ENCODE measurements around the gene MACROH2A1. TPM values are rescaled to one million over a fixed set of nuclear protein-coding genes. Genes with fewer than 3 reads are reported as not detected.
A peak's percentile ranks its signal among the peaks of the same experiment; 100 is the strongest.

The MACROH2A1 gene
- total and polyA plus RNA-seq, 10 of the 15 experiments (the other 5 are each of a cell fraction or from before 2014, with no cell fraction given), result 45.7 to 230 (median 196) TPM

DNA sequence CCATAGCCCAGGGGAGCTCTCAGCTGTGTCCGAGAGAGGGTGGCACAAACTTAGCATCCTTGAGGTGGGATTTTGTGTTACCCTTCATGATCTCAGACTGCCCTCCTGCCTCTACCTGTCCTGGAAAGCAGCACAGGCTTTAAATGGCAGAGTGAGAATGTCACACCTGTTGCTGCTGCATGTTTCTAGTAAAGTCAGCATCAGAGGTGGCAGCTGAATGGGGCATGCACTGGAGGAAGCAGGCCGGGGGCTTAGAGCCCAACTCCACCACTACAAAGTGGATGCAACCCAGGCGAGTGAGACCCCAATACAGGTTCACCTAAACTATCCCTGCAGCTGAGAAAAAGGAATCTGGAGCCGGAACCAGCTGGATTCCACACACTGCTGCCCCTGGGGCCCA, 51.6 kb downstream of the MACROH2A1 start (continued):
- TF ChIP-seq, protein P1, sequence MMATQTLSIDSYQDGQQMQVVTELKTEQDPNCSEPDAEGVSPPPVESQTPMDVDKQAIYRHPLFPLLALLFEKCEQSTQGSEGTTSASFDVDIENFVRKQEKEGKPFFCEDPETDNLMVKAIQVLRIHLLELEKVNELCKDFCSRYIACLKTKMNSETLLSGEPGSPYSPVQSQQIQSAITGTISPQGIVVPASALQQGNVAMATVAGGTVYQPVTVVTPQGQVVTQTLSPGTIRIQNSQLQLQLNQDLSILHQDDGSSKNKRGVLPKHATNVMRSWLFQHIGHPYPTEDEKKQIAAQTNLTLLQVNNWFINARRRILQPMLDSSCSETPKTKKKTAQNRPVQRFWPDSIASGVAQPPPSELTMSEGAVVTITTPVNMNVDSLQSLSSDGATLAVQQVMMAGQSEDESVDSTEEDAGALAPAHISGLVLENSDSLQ (IDR thresholded peaks at IDR 0.05), result no peak
- TF ChIP-seq FOXK2 (IDR thresholded peaks at IDR 0.05), result no peak
- TF ChIP-seq BCL11A (IDR thresholded peaks at IDR 0.05; ENCODE audit: low read depth, low read length), result no peak
- no peak for TF ChIP-seq TAF1 (IDR thresholded peaks at IDR 0.05; ENCODE audit: borderline replicate concordance, low read depth, low read length)
- TF ChIP-seq ZNF274 (IDR thresholded peaks at IDR 0.05; ENCODE audit: insufficient read depth, insufficient read length), result no peak
- TF ChIP-seq RB1 (IDR thresholded peaks at IDR 0.05; ENCODE audit: borderline replicate concordance), result no peak
- no peak for TF ChIP-seq NFIC (IDR thresholded peaks at IDR 0.05; ENCODE audit: low read depth, low read length)

DNA sequence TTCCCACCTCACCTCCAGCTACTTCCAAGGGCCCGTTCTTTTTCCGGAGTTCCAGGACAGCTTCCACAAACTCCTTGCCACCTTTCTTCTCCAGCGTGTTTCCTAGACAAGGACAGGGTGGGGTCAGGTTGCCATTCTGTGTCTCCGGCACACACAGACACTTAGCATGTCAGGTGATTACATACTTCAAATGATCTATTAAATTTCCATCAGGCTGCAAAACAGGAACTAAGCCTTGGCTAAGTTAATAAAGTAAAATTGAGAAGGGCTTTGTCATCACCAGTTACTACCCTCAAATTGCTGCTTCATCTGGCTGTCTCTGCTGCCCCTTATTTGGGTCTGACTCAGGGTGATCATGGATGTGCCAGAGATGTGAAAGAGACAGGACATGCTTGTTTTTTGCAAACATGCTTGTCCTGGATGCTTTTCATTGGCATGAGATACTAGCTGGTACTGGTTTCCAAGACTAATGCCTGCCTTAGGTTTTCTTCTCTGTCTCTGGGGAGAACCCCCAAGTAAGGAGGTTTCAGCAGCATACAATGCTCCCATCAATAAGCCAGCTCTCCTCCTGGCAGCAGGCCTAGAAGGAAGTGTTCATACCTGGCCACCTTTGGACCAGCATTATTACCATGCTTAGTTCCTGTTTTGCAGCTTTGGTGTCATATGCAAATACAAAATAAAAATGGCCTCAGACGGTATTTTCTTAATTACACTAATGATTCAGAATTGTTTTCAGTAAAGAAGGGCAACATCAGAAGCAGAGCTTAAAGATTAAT, 52.9 kb downstream of the MACROH2A1 start:
- ChIA-PET CTCF (interaction anchor here (1.0 to 1.4 kb wide), 3 partner anchors 80 to 113 kb away, joined by 3 to 5 read pairs (median 4); no protein-coding TSS in a partner anchor), POLR2A (no interaction called here), SMC1A (ENCODE audit: uncharacterized antibody, unreplicated experiment) (interaction anchor here (1.4 kb wide), 1 partner anchor 220 kb away, joined by 4 read pairs; no protein-coding TSS in a partner anchor), RAD21 (ENCODE audit: unreplicated experiment) (no interaction called here)
- intact Hi-C loops (cut with micrococcal nuclease; ENCODE audit: unreplicated experiment) (no loop called here), in situ Hi-C loops (cut with MboI) (no loop called here)
- ATAC-seq (peak; percentile 49; the same call in 2 of the 3 replicates), FAIRE-seq (no peak), DNase-seq (ENCODE audit: low read depth, low spot score) (no peak)
- H3K4me1 ChIP-seq (ENCODE audit: control insufficient read depth, insufficient read depth, low read length), result peaks cover 9% of the 10 kb centered on the region
- H3K27me3 ChIP-seq (replicated peaks in 1 of 2; ENCODE audit: control insufficient read depth in 2 of 2, insufficient read depth in 2 of 2, low read length in 1 of 2), result no peaks in the 10 kb centered on the region
- H4K20me1 ChIP-seq (ENCODE audit: control insufficient read depth, insufficient read depth), result no peaks in the 10 kb centered on the region
- H3K4me3 ChIP-seq, result no peak overlapping the region
- no peak overlapping the region for H3K27ac ChIP-seq (ENCODE audit: control insufficient read depth, insufficient read depth)
- no peaks in the 10 kb centered on the region for H3K9me3 ChIP-seq (replicated peaks; ENCODE audit: control insufficient read depth, insufficient read depth, low read length)
- BruUV-seq (replicated peaks), result no TSS peak
- H3K9ac ChIP-seq (ENCODE audit: control insufficient read depth, insufficient read depth, low read length), result no peak overlapping the region
- H3K36me3 ChIP-seq (ENCODE audit: control insufficient read depth in 2 of 2, insufficient read depth in 2 of 2, low read length in 1 of 2), result peaks cover 29 to 42% of the 10 kb centered on the region in 2 experiments
- no peaks in the 10 kb centered on the region for H3K79me2 ChIP-seq (ENCODE audit: control insufficient read depth, insufficient read depth, low read length)
- 78% methylated on average over 5 of the region's 5 CpGs for WGBS (ENCODE audit: insufficient coverage, insufficient replicate concordance, low lambda C conversion rate, missing lambda C conversion rate)
- no peak overlapping the region for H2AFZ ChIP-seq (ENCODE audit: control insufficient read depth, low read depth, low read length)
- H3K4me2 ChIP-seq (ENCODE audit: control insufficient read depth, insufficient read depth), result no peak overlapping the region
- TF ChIP-seq MEF2A (IDR thresholded peaks at IDR 0.05; ENCODE audit: insufficient read depth, low read depth, low read length), result no peak
- TF ChIP-seq ASH2L (IDR thresholded peaks at IDR 0.05; ENCODE audit: borderline replicate concordance, low read depth), result no peak
- TF ChIP-seq CEBPB (IDR thresholded peaks at IDR 0.05; ENCODE audit: borderline replicate concordance in 1 of 2, low read depth in 2 of 2, low read length in 2 of 2), result no peak
- TF ChIP-seq SPI1 (IDR thresholded peaks at IDR 0.05; ENCODE audit: borderline replicate concordance, insufficient read depth, low read depth, low read length), result no peak
- no peak for TF ChIP-seq SRF (IDR thresholded peaks at IDR 0.05; ENCODE audit: low read depth in 2 of 2, low read length in 2 of 2)
- TF ChIP-seq RAD21 (IDR thresholded peaks at IDR 0.05; ENCODE audit: insufficient read depth, low read depth, low read length), result no peak
- no peak for TF ChIP-seq POU2F2 (IDR thresholded peaks at IDR 0.05; ENCODE audit: borderline replicate concordance, low read depth, low read length)
- TF ChIP-seq, protein P2, sequence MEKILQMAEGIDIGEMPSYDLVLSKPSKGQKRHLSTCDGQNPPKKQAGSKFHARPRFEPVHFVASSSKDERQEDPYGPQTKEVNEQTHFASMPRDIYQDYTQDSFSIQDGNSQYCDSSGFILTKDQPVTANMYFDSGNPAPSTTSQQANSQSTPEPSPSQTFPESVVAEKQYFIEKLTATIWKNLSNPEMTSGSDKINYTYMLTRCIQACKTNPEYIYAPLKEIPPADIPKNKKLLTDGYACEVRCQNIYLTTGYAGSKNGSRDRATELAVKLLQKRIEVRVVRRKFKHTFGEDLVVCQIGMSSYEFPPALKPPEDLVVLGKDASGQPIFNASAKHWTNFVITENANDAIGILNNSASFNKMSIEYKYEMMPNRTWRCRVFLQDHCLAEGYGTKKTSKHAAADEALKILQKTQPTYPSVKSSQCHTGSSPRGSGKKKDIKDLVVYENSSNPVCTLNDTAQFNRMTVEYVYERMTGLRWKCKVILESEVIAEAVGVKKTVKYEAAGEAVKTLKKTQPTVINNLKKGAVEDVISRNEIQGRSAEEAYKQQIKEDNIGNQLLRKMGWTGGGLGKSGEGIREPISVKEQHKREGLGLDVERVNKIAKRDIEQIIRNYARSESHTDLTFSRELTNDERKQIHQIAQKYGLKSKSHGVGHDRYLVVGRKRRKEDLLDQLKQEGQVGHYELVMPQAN (conservative IDR thresholded peaks at IDR 0.05), result no peak
- TF ChIP-seq SMAD5 (IDR thresholded peaks at IDR 0.05; ENCODE audit: low read depth), result no peak
